Neural cell (in vitro differentiated cells): ENCODE measurements around the gene MTPN. TPM values are rescaled to one million over a fixed set of nuclear protein-coding genes. Genes with fewer than 3 reads are reported as not detected.

Source experiments
- H2AFZ ChIP-seq: fragments of 200-600, 300-800 bp; sonication (generic), shearing (Covaris generic); 2 replicates; pipeline ENCODE4 v1.6.0; 2014; ENCODE audit warnings: low read depth, mild to moderate bottlenecking, antibody characterized with exemption, low read length, moderate library complexity
- H3F3A ChIP-seq: fragments of 200-600 bp; shearing (Covaris generic); 2 replicates; pipeline ENCODE4 v1.6.1; 2016; ENCODE audit warnings: mild to moderate bottlenecking, moderate library complexity, mixed read lengths, antibody characterized with exemption, low read length; ENCODE audit not compliant: insufficient read depth, poor library complexity, severe bottlenecking
- H3K27ac ChIP-seq: fragments of 200-600, 300-800 bp; sonication (generic), shearing (Covaris generic); 2 replicates; pipeline ENCODE4 v1.5.1; 2014; ENCODE audit warnings: mild to moderate bottlenecking, low read length, moderate library complexity
- H3K27me3 ChIP-seq: fragments of 300-800, 200-600 bp; sonication (generic), shearing (Covaris generic); 2 replicates; pipeline ENCODE4 v1.6.0; 2014; ENCODE audit warnings: mild to moderate bottlenecking, low read depth, low read length, moderate library complexity; ENCODE audit not compliant: insufficient read depth
- H3K36me3 ChIP-seq: fragments of 300-800, 200-600 bp; sonication (generic), shearing (Covaris generic); 2 replicates; pipeline ENCODE4 v1.5.1; 2014; ENCODE audit warnings: mild to moderate bottlenecking, antibody characterized with exemption, low read length, moderate library complexity; ENCODE audit not compliant: insufficient read depth
- H3K4me2 ChIP-seq: fragments of 300-800, 200-600 bp; sonication (generic), shearing (Covaris generic); 2 replicates; pipeline ENCODE4 v1.6.0; 2014; ENCODE audit warnings: mild to moderate bottlenecking, low read length
- H3K4me3 ChIP-seq: fragments of 300-800, 200-600 bp; sonication (generic), shearing (Covaris generic); 2 replicates; pipeline ENCODE4 v1.5.1; 2014; ENCODE audit warnings: mild to moderate bottlenecking, low read length, moderate library complexity
- H3K79me2 ChIP-seq: fragments of 200-600 bp; shearing (Covaris generic); replicated peaks from 2 replicates; pipeline ENCODE4 v1.6.0; 2014; ENCODE audit warnings: mild to moderate bottlenecking, low read length, moderate library complexity; ENCODE audit not compliant: insufficient read depth
- H3K9ac ChIP-seq: fragments of 300-800, 200-600 bp; sonication (generic), shearing (Covaris generic); 2 replicates; pipeline ENCODE4 v1.6.1; 2016; ENCODE audit warnings: mild to moderate bottlenecking, low read length, mixed read lengths
- H3K9me2 ChIP-seq: fragments of 200-600 bp; shearing (Covaris generic); 2 replicates; pipeline ENCODE4 v1.6.1; 2016; ENCODE audit warnings: mild to moderate bottlenecking, low read length, mixed read lengths; ENCODE audit not compliant: insufficient read depth
- H3K9me3 ChIP-seq: fragments of 200-600, 300-800 bp; sonication (generic), shearing (Covaris generic); 2 replicates; pipeline ENCODE4 v1.6.1; 2016; ENCODE audit warnings: mild to moderate bottlenecking, mixed run types, low read length, moderate library complexity, mixed read lengths
- H4K20me1 ChIP-seq: fragments of 200-600 bp; shearing (Covaris generic); 2 replicates; pipeline ENCODE4 v1.6.1; 2016; ENCODE audit warnings: mild to moderate bottlenecking, mixed run types; ENCODE audit not compliant: insufficient read depth
- EP300 ChIP-seq: fragments of 450-650 bp; conservative IDR thresholded peaks from 2 replicates; pipeline ENCODE4 v1.6.1; 2014; ENCODE audit warnings: antibody characterized with exemption, mild to moderate bottlenecking, moderate library complexity; ENCODE audit not compliant: poor library complexity, severe bottlenecking
- EZH2 ChIP-seq: fragments of 200-600, 300-800 bp; shearing (Covaris generic), sonication (generic); IDR thresholded peaks from 2 replicates; pipeline ENCODE4 v1.6.1; 2014; ENCODE audit warnings: antibody characterized with exemption, low read length, borderline replicate concordance, mild to moderate bottlenecking; ENCODE audit not compliant: insufficient read depth, poor library complexity, severe bottlenecking
- MXI1 ChIP-seq: fragments of 450-650 bp; conservative IDR thresholded peaks from 2 replicates; pipeline ENCODE4 v1.6.1; 2014; ENCODE audit warnings: antibody characterized with exemption, mild to moderate bottlenecking; ENCODE audit not compliant: poor library complexity, severe bottlenecking
- POLR2AphosphoS5 ChIP-seq: IDR thresholded peaks from 2 replicates; pipeline ENCODE4 v1.6.1; 2012
- RAD21 ChIP-seq: fragments of 450-650 bp; conservative IDR thresholded peaks from 2 replicates; pipeline ENCODE4 v1.6.1; 2014; ENCODE audit warnings: antibody characterized with exemption, mild to moderate bottlenecking, moderate library complexity
- SMC3 ChIP-seq: fragments of 450-650 bp; conservative IDR thresholded peaks from 2 replicates; pipeline ENCODE4 v1.6.1; 2014; ENCODE audit warnings: antibody characterized with exemption, mild to moderate bottlenecking, moderate library complexity; ENCODE audit not compliant: poor library complexity
- TAF1 ChIP-seq: IDR thresholded peaks from 2 replicates; pipeline ENCODE4 v1.6.1; 2012; ENCODE audit warnings: low read depth
- polyA plus RNA-seq: library from polyadenylated mRNA; depleted of rRNA; stranded (reverse); fragments of >200 nt; gene quantifications from 2 replicates; pipeline ENCODE4 v1.2.3, GENCODE V29; 2014
- TF ChIP-seq, protein P1 (sequence below): fragments of 450-650 bp; IDR thresholded peaks from 2 replicates; pipeline ENCODE4 v1.5.1; 2014; ENCODE audit warnings: antibody characterized with exemption, mild to moderate bottlenecking, moderate library complexity; ENCODE audit not compliant: poor library complexity, severe bottlenecking
- TF ChIP-seq, protein P2 (sequence below): IDR thresholded peaks from 2 replicates; pipeline ENCODE4 v1.6.1; 2012; ENCODE audit warnings: borderline replicate concordance

MTPN gene
- polyA plus RNA-seq, 1 donor from 2014 or later = 133 TPM

DNA sequence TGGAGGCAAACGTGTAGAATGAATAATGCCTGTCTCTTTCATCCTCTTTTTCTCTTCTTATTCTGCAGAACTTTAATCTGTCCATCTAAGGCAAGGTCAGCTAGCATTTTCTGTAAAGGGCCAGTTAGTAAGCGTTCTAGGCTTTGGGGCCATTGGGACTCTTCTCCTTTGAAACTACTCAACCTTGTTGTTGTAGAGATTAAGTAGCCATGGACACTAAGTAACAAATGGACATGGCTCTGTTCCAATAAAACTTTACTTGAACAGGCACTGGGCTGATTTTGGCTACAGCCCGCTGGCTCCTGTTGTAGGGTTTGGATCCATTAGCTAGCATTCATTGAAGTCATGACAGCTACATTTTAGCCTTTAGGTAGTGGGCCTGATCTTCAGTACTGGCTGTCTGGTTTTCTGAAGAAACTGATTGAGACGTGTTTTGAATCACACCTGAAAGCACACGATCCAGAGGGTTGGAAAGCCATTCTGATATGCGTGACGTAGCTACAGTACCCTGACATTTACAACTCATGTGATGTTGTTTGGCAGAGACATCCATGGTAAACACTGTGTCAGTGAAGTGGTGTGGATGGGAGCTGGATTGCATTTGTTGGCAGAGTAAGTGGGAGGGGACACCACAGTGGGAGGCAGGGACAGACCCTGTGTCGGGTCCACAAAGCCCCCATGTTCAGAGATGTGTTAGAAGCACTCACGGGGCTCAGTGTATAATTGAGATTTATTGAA is 92.5 kb downstream of the MTPN start:
- Histone ChIP-seq H3K27me3 (no peaks in the 10 kb centered on the region), H3K27ac (no peak overlapping the region), H3K4me2 (no peak overlapping the region), H3K79me2 (no peaks in the 10 kb centered on the region), H3F3A (no peaks in the 10 kb centered on the region), H3K36me3 (no peaks in the 10 kb centered on the region), H3K9me3 (no peaks in the 10 kb centered on the region), H2AFZ (no peak overlapping the region), H3K4me3 (no peak overlapping the region), H3K9ac (no peak overlapping the region), H4K20me1 (no peaks in the 10 kb centered on the region), H3K9me2 (no peaks in the 10 kb centered on the region)
- TF ChIP-seq, protein P1, sequence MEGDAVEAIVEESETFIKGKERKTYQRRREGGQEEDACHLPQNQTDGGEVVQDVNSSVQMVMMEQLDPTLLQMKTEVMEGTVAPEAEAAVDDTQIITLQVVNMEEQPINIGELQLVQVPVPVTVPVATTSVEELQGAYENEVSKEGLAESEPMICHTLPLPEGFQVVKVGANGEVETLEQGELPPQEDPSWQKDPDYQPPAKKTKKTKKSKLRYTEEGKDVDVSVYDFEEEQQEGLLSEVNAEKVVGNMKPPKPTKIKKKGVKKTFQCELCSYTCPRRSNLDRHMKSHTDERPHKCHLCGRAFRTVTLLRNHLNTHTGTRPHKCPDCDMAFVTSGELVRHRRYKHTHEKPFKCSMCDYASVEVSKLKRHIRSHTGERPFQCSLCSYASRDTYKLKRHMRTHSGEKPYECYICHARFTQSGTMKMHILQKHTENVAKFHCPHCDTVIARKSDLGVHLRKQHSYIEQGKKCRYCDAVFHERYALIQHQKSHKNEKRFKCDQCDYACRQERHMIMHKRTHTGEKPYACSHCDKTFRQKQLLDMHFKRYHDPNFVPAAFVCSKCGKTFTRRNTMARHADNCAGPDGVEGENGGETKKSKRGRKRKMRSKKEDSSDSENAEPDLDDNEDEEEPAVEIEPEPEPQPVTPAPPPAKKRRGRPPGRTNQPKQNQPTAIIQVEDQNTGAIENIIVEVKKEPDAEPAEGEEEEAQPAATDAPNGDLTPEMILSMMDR = no peak
- TF ChIP-seq SMC3 (no peak), RAD21 (no peak), EP300 (no peak), EZH2 (no peak), POLR2AphosphoS5 (no peak)
- TF ChIP-seq, protein P2, sequence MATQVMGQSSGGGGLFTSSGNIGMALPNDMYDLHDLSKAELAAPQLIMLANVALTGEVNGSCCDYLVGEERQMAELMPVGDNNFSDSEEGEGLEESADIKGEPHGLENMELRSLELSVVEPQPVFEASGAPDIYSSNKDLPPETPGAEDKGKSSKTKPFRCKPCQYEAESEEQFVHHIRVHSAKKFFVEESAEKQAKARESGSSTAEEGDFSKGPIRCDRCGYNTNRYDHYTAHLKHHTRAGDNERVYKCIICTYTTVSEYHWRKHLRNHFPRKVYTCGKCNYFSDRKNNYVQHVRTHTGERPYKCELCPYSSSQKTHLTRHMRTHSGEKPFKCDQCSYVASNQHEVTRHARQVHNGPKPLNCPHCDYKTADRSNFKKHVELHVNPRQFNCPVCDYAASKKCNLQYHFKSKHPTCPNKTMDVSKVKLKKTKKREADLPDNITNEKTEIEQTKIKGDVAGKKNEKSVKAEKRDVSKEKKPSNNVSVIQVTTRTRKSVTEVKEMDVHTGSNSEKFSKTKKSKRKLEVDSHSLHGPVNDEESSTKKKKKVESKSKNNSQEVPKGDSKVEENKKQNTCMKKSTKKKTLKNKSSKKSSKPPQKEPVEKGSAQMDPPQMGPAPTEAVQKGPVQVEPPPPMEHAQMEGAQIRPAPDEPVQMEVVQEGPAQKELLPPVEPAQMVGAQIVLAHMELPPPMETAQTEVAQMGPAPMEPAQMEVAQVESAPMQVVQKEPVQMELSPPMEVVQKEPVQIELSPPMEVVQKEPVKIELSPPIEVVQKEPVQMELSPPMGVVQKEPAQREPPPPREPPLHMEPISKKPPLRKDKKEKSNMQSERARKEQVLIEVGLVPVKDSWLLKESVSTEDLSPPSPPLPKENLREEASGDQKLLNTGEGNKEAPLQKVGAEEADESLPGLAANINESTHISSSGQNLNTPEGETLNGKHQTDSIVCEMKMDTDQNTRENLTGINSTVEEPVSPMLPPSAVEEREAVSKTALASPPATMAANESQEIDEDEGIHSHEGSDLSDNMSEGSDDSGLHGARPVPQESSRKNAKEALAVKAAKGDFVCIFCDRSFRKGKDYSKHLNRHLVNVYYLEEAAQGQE = no peak

DNA sequence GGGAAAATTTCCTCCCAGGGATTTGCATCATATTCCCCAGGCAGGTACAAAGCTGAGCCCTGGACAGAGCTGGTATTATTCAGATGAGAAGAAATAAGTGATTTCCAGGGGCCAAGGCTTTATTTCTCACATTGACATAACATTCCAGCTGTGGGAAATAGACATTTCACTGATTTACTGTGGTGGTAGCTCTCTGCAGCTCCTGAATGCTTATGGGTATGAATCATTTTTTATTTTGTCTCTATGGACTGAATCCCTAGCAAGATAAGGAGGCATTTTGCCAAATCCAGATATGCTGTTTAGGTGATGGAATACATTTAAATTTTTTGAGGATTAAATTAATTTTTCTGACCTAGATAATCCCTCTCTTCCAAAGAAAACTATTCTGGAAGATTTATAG is 97.9 kb downstream of the MTPN start:
- Histone ChIP-seq H3K27me3 (no peaks in the 10 kb centered on the region), H3K9me2 (no peaks in the 10 kb centered on the region), H3K4me3 (no peak overlapping the region), H3K27ac (no peak overlapping the region), H3K79me2 (no peaks in the 10 kb centered on the region), H3K9ac (no peak overlapping the region), H4K20me1 (no peaks in the 10 kb centered on the region), H2AFZ (no peak overlapping the region), H3F3A (no peaks in the 10 kb centered on the region), H3K9me3 (no peaks in the 10 kb centered on the region), H3K36me3 (no peaks in the 10 kb centered on the region), H3K4me2 (no peak overlapping the region)
- no peak for TF ChIP-seq RAD21
- no peak for TF ChIP-seq MXI1
- no peak for TF ChIP-seq SMC3
- no peak for TF ChIP-seq EZH2
- no peak for TF ChIP-seq TAF1
- no peak for TF ChIP-seq POLR2AphosphoS5
- TF ChIP-seq, protein P2 = no peak
